Measurements from ENCODE around the gene PFKFB4. TPM values are rescaled to one million over a fixed set of nuclear protein-coding genes. Genes with fewer than 3 reads are reported as not detected.

PFKFB4 gene
- total RNA-seq, 1 experiment from 2014 or later, result 12.3 TPM

- no peak overlapping the region for H2AFZ ChIP-seq (ENCODE audit: low read length)
These were observed 15.3 kb upstream of the PFKFB4 start for GRCh38 chr3:48571938-48572337.

More at GRCh38 chr3:48571938-48572337, 15.3 kb upstream of the PFKFB4 start:
- Histone ChIP-seq H4K91ac (ENCODE audit: insufficient read length, low read depth, low read length) (no peak overlapping the region), H3T11ph (ENCODE audit: low read length) (no peak overlapping the region), H2BK5ac (ENCODE audit: insufficient read length, low read length) (no peak overlapping the region), H3K4ac (ENCODE audit: low read depth, low read length) (no peak overlapping the region), H2BK20ac (ENCODE audit: low read depth, low read length, poor library complexity, severe bottlenecking) (no peak overlapping the region), H3K18ac (ENCODE audit: insufficient read length, low read depth, low read length) (no peak overlapping the region), H3K23ac (ENCODE audit: insufficient read length, low read depth, low read length) (no peak overlapping the region), H3K9ac (ENCODE audit: extremely low read depth, insufficient read length, low read length) (no peak overlapping the region), H3K79me2 (ENCODE audit: insufficient read depth, low read length) (no peaks in the 10 kb centered on the region), H3K23me2 (ENCODE audit: insufficient read length, low read depth, low read length, poor library complexity, severe bottlenecking) (no peaks in the 10 kb centered on the region), H3K27me3 (ENCODE audit: insufficient read depth, low read length) (no peaks in the 10 kb centered on the region), H3K27ac (ENCODE audit: insufficient read length, low read depth, low read length) (no peak overlapping the region), H4K5ac (ENCODE audit: insufficient read length, low read depth, low read length) (no peak overlapping the region), H2BK12ac (ENCODE audit: insufficient read length, low read depth, low read length) (no peak overlapping the region), H3K4me1 (ENCODE audit: insufficient read depth, low read length) (no peaks in the 10 kb centered on the region), H2BK15ac (ENCODE audit: low read depth, low read length) (no peak overlapping the region), H2AK5ac (ENCODE audit: insufficient read length, low read length) (no peak overlapping the region), H4K8ac (replicated peaks; ENCODE audit: insufficient read length, low read depth, low read length) (no peak overlapping the region), H3K14ac (ENCODE audit: insufficient read depth, low read length) (no peak overlapping the region), H3K56ac (ENCODE audit: insufficient read length, low read depth, low read length) (no peak overlapping the region), H2BK120ac (ENCODE audit: low read depth, low read length, poor library complexity, severe bottlenecking) (no peak overlapping the region), H4K20me1 (ENCODE audit: control insufficient read depth, insufficient read depth, insufficient read length) (no peaks in the 10 kb centered on the region), H3K4me2 (ENCODE audit: insufficient read depth, insufficient read length, low read length) (no peak overlapping the region), H3K79me1 (ENCODE audit: insufficient read depth, low read depth, low read length, poor library complexity, severe bottlenecking) (no peaks in the 10 kb centered on the region), H3K9me3 (ENCODE audit: control insufficient read depth, low read depth, low read length) (no peaks in the 10 kb centered on the region)
- Mint-ChIP-seq H3K4me1 (no peaks in the 10 kb centered on the region), H3K27ac (no peak overlapping the region; a peak in 1 of 7 replicates), H3K36me3 (ENCODE audit: insufficient read depth in 1 of 3, low read depth in 3 of 3) (peaks cover 0 to 22% (median 0%) of the 10 kb centered on the region in 3 experiments; a peak in 4 of 7 replicates), H3K9me3 (no peaks in the 10 kb centered on the region), H3K4me3 (no peak overlapping the region), H3K27me3 (ENCODE audit: low read depth) (no peaks in the 10 kb centered on the region)
- TF ChIP-seq CTCF (conservative IDR thresholded peaks at IDR 0.05), result no peak
- no peak for DNase-seq
- no CpG with 5 or more reads among the region's 12 CpGs for WGBS (ENCODE audit: extremely low coverage, insufficient read length, low lambda C conversion rate)
